Measurements from ENCODE around the gene NSUN4.

The NSUN4 gene

GRCh38 chr1:46368791-46369190 lies 28.2 kb downstream of the NSUN4 start:
- DNase-seq, result no peak

GRCh38 chr1:46369542-46370213 lies 29.1 kb downstream of the NSUN4 start:
- DNase-seq, result no peak

DNA sequence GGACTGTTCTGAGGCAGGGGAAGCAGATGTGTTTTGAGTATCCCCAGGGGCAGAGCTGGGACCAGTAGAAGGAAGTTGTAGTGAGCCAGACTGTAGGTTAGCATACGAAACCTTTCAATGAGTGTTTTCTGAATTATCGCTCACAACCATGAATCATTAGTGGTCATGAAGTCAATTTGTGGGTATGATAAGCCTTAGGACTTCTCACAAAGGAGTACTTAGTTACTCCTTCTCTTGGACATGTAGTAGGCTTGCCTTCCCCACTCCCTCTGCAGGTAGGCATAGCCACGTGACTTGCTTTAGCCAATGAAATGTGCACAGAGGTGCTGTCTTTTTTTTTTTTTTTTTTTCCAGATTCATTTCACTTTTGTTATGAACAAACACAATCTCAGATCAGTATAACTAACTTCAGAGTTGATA lies 29.6 kb downstream of the NSUN4 start:
- no peak for DNase-seq

- DNase-seq, result no peak
Observed at GRCh38 chr1:46372431-46372830, 31.8 kb downstream of the NSUN4 start.

GRCh38 chr1:46379996-46380395 lies 39.4 kb downstream of the NSUN4 start:
- no peak for DNase-seq

- DNase-seq, result no peak
Observed at GRCh38 chr1:46380508-46380907, 39.9 kb downstream of the NSUN4 start.

GRCh38 chr1:46393510-46393909 lies 52.9 kb downstream of the NSUN4 start:
- no peak for DNase-seq

DNA sequence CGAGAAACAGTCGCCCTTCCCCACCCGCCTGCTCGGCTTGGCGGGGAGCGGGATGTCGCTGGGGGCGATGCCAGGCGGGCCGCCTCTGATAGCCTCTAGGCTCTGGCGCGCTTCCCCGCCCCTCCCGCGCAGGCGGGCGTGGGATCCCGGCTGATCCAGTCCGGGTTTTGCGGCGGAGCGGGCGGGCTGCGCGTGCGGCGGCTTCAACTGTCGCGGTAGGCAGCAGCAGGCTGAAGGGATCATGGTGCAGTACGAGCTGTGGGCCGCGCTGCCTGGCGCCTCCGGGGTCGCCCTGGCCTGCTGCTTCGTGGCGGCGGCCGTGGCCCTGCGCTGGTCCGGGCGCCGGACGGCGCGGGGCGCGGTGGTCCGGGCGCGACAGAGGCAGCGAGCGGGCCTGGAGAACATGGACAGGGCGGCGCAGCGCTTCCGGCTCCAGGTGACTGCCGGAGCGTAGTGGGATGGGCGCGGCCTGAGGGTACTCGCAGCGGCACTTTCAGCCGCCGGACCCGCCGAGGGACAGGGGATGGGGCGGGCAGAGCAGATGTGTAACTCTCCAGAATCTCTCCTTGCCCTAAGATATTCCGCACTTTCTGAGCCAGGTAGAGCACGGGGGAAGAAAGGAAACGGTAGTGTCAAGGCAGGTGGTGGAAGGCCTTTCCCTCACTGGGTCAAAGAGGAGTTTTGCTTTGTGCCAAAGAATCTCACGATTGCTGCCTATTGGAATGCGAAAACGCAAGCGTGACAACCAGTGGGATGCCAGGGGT lies 53.7 kb downstream of the NSUN4 start, which contains the start of gene FAAH:
TSS of gene FAAH (plus strand) at position 210 of the 764 bp plus-strand sequence. CDS start at position 242, 32 bp downstream.
- no peak for DNase-seq

GRCh38 chr1:46394872-46395465 lies 54.4 kb downstream of the NSUN4 start:
- no peak for DNase-seq

DNA sequence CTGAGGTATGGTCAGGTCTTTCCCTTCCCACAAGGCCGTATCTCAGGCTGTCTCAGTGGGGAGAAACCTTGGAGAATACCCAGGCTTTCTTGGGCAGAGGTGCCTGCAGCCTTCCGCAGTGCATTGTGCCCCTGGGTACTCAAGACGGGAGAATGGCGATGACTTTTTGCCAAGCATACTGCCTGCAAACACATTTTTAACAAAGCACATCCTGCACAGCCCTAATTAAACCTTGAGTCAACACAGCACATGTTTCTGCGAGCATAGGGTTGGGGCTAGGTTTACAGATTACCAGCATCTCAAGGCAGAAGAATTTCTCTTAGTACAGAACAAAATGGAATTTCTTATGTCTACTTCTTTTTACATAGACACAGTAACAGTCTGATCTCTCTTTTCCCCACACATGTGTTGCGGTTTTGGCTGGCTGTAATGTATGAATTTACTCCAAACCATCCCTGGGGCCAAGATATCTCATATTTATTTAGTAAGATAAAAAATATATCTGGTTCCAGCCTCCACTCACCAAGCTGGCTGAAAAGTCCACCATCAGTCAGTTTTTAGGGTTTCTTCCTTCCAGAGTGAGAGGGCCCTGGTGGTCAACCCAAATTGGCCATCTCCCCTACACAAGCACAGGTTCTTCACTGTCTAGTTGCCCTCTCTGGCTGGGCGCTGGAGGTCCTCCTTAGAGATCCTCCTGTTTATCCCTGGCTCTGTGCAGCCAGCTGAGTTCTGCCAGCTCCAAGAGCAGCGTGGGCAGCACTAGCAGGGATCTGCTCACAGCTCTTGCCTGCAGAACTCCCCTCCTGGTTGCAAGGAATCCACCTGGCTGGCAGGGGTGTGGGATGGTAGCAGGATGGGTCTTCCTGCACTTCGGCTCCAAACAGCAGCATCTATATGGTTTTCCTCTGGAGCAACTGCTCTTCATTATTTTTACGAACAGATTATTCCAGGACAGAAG lies 56.1 kb downstream of the NSUN4 start:
- no peak for DNase-seq

DNA sequence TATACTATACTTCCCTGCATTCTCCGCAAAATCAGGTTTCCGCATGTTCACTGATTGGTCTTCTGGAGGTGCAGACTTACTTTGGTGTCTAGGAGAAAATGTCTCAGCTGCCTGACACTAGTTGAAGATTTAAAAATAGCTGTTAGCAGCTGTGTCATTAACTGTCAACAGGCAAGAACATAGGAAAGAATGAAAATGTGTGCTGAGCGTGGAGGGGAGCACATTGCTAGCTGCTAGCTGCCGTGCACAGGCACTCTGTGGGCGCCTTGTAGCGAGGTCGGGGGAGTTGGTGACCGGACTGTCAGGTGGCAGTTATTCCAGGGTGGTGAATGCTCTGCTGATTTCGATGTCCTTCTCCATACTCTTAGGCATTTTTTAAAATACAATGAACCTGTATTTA lies 58.7 kb downstream of the NSUN4 start:
- no peak for DNase-seq

DNA sequence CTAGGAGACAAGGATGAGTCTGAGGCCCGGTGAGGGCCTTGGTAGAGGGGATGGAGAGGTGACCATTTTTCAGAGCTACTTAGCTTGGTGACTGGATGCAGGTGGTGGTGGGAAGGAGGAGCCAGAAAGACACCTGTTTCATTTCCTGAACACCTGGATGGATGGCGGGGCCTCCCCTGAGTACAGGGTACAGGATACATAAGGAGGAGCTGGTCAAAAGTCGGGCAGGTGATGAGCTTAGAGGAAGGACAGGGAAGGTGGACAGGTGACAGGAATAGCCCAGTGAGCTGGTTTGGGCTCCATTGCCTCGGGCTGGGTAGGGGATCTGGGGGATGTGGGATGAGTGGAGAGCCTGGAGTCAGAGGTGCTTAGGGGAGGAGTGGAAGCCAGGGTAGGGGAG lies 59.8 kb downstream of the NSUN4 start:
- no peak for DNase-seq

GRCh38 chr1:46401154-46401913 lies 60.7 kb downstream of the NSUN4 start:
- no peak for DNase-seq

DNA sequence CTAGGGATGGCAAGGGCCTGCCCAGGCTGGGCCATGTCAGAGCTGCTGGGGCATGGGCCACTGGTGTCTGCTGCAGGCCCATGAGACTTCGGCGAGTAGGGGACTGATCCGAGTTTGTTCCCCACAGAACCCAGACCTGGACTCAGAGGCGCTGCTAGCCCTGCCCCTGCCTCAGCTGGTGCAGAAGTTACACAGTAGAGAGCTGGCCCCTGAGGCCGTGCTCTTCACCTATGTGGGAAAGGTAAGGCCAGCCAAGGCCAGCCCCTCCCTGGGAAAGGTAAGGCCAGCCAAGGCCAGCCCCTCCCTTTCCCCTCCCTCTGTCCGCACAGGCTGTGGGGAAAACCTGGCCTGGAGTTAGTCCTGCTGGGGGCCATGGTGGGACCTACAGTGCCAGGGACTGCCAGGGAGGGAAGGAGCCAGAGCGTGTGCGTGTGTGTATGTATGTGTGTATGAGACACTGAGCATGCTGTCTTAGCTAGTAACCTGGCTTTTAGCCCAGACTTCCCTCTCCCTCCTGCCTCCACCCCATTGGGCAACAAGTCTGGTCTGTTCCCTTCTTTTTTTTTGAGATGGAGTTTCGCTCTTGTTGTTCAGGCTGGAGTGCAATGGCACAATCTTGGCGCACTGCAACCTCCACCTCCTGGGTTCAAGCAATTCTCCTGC lies 61.5 kb downstream of the NSUN4 start:
- no peak for DNase-seq

GRCh38 chr1:46403916-46404315 lies 63.3 kb downstream of the NSUN4 start:
- no peak for DNase-seq

- no peak for DNase-seq
Observed at GRCh38 chr1:46404482-46405196, 64.0 kb downstream of the NSUN4 start.

GRCh38 chr1:46405197-46405555 lies 64.6 kb downstream of the NSUN4 start:
- DNase-seq, result no peak

DNA sequence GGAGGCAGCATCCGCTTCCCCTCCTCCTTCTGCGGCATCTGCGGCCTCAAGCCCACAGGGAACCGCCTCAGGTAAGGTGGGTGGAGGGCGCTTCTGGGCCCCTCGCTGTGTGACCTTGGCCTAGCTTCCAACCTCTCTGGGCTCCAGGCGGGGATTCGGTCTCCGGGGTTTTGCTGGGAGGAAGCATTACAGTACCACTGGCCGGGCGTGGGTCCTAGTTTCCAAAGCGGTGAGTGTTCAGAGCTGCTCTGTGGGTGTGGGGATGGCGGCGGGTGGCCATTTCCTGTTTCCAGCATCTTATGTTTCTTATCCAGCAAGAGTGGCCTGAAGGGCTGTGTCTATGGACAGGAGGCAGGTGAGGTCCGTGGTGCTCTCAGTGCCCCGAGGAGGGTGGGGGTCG lies 65.1 kb downstream of the NSUN4 start:
- no peak for DNase-seq

DNA sequence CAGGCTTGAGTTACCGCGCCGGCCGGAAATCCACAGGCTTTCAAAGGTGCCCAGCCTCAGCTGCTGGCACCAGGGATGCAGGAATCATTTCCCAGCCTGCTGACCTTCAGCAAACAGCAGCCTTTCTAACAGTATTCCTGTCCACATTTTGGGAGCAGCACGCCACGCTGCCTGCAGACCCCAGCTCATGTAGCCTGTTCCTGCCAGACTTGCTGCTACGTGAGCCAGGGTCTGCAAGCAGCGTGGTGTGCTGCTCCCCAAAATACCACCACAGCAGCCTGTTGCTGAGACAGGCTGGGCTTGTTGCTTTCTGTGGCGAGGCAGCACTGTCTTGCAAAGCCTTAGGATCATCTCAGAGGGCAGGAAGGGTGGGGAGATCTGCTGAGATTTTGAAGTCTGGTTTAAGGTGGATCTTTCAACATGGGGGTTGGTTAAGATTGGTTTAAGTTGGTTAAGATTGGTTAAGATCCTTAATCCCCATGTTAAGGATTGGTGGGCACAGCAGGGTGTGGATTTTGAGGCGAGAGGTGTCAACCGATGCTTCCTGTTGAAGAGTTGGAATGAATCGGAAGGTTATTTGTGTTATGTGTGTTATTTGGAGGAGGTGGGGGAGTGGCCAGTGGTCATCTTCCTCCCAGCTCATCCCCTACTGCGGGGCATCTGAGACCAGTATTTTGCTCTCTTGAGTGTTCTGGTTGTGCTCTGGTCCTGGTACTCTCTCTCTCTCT lies 66.4 kb downstream of the NSUN4 start:
- no peak for DNase-seq

DNA sequence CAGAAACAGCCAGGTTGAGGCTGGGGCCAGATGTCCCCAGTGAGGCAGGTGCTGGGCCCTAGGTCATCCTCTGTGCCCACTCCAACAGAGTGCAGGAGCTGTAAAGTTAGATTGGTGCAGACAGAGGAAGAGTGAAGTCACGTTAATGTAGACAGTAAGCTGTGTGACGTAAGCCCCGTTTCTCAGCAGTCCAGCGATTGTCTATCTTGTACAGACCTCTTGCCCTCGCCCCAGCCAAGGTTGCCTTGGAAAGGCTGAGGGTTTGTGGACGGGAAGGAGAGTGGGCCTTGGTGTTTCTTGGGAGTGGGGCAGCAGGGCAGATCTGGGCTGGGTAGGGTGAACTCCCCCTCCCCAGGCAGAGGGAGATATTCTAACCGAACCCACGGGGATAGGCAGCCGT lies 67.0 kb downstream of the NSUN4 start:
- DNase-seq, result no peak
